A375 (cell line): ENCODE data around the gene ADH5. TPM values are rescaled to one million over a fixed set of nuclear protein-coding genes. Genes with fewer than 3 reads are reported as not detected.

Experiments used
- total RNA-seq: library from RNA; depleted of rRNA; stranded (reverse); fragments of >200 nt; shearing (Covaris generic); gene quantifications from 2 replicates; pipeline ENCODE4 v1.2.3, GENCODE V29; 2014; rRNA removed

ADH5 gene
- 96.2 and 101 TPM in 2 replicates for total RNA-seq

DNA sequence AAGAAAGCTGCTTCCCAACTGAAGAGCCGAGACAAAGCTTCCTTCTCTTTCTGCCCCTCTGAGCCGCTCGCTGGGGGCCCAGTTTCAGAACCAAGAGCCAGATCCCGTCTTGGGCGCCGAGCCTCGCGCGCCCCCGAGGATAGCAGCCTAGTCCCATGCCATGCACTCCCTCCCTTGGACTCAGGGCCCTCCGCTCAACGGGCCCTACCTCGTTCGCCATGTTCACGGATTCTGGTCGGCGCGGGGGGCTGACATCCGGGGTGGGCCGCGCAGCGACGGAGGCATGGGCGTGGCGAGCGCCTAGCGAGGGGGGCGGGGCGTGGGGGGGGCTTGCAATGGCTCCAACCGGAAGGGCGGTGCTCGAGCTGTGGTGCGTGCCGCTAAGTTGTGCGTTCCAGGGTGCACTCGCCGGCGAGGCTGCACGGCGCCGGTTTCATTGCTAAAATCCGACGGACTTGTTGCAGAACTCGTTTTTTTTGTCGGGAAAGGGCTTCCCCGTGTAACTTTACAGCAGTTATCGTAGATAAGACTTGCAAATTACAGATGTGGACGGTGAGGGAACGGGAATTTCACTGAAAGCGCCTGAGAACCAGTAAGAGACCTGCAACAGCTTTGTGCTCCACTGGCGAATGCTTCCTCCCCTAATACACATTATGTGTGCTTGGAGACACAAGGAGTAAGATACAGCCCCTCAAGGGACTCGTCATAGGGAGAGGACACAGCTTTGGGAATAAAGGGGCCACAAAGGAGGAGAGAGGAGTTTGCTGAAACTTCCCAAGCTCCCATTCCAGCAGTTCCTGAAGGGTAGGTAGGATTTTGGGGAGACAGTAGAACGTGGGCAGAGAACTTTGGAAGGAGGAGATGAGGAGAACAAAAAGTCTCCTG is at the start of gene ADH5:
Gene ADH5, minus strand, starts transcription at position 308 of the 885 bp plus-strand sequence. Its CDS starts 88 bp downstream, at position 220.

Other genes starting within 250 kb of the ADH5 start
- gene EIF4E, start 159.7 kb downstream of the ADH5 start, total RNA-seq: 92.9 and 112 TPM in 2 replicates
- gene METAP1, start 93.1 kb downstream of the ADH5 start, total RNA-seq: 43.7 and 45.3 TPM in 2 replicates
- not detected in 2 replicates for gene ADH4, start 55.5 kb upstream of the ADH5 start, total RNA-seq
- gene ADH6, start 130.5 kb upstream of the ADH5 start, total RNA-seq: not detected in 2 replicates
- not detected in 2 replicates for gene ADH1A, start 202.2 kb upstream of the ADH5 start, total RNA-seq
- not detected in 2 replicates for gene ADH1B, start 232.6 kb upstream of the ADH5 start, total RNA-seq